HG03558 (cell line): ENCODE results near the gene IL20RB.

Experiments used
- ATAC-seq: cut with Tn5 transposase; IDR thresholded peaks from one replicate; pipeline ENCODE4 v1.9.1; 2021; ENCODE audit warnings: moderate number of reproducible peaks; ENCODE audit not compliant: unreplicated experiment; ENCODE audit errors: extremely low read depth

IL20RB gene

DNA sequence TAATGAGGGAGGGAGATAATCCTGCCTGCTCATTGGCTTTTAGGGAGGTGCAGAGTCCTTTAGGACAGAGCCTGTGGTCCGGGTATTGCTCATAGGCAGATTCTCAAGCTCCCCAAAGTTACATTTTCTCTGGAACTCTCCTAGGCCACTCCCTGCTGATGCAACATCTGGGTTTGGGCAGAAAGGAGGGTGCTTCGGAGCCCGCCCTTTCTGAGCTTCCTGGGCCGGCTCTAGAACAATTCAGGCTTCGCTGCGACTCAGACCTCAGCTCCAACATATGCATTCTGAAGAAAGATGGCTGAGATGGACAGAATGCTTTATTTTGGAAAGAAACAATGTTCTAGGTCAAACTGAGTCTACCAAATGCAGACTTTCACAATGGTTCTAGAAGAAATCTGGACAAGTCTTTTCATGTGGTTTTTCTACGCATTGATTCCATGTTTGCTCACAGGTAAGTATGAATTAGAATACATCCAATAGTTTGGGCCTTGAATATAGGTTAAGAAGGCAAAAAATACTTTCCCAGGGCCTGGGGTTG, at the start of gene IL20RB:
Gene IL20RB, plus strand, starts transcription at position 233 of the 538 bp plus-strand sequence. Its CDS starts 131 bp downstream, at position 364.
- no peak for ATAC-seq

DNA sequence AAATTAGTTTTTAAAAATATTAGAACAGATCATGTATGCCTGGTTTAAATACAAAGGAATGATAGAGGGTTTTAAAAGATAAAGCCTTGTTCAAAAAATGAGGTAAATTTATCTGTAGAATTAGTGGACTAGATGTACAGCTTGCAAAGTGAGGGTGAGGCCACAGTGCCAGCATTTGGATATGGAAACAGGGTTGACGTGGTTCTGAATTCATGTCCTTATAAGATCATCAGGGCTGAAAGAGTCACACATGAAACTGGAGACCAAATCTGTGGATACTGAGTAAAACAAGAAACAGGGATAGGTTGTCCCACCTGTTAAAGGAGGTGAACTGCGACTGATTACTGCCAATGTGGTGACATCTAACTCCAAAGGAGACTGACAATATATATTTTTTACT, 49.5 kb upstream of the IL20RB start:
- no peak for ATAC-seq

DNA sequence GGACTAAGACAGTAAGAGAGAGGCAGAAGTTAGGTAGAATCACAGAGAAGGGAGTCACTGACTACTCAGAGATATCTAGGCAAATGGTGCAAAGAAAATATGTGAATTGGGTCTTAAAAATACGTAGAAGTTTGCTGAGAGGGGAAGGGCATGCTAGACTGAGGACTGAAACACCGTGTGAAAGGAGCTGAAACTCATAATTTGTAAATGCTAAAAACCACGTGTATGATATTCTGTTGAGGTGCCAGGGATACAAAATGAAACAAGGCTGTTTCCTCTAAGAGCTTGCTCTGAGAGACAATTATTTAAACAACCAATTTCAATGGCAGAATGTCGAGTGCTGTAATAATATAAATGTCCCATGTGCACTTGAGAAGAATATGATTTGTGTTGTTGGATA, 48.6 kb upstream of the IL20RB start:
- no peak for ATAC-seq

- ATAC-seq: no peak
Measured at GRCh38 chr3:136910697-136911096, 47.1 kb upstream of the IL20RB start.

GRCh38 chr3:136913168-136913567, 44.6 kb upstream of the IL20RB start:
- ATAC-seq: no peak

DNA sequence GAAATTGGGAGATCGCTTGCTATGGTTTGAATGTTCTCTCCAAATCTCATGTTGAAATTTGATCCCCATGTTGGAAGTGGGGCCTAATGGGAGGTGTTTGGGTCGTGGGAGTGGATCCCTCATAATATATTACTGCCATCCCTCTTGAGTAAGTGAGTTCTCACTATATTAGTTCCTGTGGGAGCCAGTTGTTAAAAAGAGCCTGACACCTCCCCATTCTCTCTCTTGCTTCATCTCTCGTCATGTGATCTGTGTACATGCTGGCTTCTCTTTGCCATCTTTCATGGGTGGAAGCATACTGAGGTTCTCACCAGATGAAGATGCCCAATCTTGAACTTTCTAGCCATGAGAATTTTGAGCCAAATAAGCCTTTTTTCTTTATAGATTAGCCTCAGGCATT, 43.0 kb upstream of the IL20RB start:
- no peak for ATAC-seq

DNA sequence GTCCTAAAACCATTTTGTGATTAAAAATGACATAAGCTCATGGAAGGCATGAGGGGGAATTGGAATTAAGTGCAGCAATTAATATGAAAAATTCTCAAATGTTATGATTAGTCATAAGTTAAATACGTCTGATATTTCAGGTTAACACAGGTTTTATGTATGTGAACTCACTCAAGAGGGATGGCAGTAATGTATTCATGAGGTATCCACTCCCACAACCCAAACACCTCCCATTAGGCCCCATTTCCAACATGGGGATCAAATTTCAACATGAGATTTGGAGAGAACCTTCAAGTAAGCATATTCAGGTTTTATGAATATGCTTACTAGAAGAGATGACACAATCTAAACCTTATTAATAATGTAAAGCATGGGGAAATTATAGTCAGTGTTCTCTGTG, 41.6 kb upstream of the IL20RB start:
- no peak for ATAC-seq

DNA sequence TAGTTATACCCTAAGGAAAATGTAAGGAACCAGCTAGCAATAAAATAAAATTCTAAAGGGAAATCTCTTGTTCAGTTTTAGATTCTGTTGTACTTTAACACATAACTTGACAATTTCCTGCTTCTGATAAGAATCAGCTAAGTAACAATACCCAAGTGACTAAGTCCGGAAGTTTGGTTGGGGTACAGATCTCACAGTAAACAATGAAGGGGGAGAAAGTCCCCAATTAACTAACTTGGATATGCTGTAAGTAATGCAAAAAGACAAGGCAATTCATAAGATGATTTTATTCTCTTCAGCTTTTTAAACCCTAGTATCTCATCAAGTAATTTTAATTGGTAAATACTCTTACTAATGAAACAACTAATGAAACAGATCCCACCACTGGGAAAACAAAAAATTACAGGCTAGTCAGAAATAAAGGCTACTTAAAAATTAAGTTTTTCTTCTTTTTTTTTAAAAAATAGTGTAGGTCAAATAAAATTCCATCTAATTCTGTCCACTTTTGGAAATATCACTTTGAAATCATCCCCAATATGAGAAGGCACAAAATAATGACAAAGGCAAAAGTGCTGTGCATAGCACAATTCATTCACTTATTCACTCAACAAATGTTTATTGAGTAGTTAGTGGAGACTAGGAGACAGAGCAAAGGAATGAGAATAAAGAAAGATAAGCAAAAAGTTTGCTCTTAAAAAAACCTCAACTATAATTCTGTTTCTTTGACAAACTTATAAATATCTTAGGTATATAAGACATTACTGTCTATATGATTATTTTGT, 37.8 kb upstream of the IL20RB start:
- no peak for ATAC-seq

DNA sequence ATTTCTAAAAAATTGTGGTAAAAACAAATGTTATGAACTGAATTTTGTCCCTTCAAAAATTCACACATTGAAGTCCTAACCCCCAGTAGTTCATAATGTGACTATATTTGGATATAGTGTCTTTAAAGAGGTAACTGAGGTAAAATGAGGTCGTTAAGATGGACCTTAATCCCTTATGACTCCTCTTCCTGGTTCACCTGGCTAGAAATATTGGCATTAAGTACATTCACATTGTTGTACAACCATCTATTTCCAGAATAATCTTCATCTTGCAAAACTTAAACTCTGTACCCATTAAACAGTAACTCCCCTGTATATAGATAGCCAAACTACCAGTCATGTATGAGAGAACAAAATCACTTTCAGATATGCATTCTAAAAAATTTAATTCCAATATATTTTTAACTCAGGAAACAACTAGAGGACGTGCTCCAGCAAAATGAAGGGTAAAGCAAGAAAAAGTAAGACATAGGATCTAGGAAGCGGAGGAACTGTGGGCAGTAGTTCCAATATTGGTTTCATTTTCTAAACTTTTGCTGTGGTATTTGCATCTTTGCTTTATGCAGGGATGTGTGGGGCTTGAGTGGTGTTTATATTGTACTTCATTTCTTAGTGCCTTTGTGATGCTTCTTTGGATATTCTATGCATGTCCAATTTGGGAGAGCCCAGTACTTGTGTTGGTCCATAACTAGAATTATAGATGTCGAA, 36.7 kb upstream of the IL20RB start:
- no peak for ATAC-seq

DNA sequence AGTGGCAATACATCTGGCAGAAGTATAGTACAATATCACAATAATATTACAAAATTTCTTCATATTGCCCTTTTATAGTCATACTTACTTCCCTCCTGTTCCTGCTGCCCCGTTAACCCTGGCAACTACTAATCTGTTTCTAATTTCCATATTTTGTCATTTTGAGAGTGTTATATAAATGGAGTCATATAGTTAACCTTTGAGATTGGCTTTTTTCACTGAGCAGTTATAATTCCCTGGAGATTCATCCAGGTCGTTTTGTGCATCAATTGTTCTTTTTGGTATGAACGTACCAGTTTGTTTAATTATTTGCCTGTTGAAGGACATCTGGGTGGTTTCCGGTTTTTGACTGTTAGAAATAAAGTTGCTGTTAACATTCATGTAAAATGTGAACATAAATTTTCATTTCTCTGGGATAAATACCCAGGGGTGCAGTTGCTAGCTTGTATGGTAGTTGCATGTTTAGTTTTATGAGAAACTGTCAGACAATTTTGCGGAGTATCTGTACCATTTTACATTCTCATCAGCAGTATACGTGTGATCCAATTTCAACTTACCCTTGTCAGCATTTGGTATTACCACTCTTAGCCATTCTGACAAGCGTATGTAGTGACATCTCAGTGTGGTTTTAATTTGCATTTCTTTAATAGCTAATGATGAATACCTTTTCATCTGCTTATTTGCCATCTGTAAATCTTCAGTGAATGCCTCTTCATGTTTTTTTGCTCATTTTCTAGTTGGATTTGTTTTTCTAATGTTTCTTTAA, 32.2 kb upstream of the IL20RB start:
- no peak for ATAC-seq

DNA sequence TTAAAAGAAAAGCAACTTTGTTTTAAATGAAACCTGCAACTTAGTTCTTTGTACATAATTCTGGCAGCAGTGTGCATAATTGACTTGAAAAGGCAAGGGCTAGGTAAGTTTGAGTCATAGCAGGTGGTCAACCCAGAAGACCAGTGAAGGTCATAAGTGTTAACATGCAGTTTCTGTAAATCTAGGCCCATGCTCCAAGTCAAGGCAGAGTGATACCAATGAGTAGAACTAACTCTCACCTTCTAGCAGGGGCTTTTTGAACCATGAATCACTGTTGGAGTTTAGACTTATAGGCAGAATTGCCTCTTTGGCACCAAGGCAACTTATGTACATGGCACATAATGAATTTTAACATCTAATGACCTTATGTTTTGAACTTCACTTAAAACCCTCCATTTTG, 29.5 kb upstream of the IL20RB start:
- no peak for ATAC-seq

DNA sequence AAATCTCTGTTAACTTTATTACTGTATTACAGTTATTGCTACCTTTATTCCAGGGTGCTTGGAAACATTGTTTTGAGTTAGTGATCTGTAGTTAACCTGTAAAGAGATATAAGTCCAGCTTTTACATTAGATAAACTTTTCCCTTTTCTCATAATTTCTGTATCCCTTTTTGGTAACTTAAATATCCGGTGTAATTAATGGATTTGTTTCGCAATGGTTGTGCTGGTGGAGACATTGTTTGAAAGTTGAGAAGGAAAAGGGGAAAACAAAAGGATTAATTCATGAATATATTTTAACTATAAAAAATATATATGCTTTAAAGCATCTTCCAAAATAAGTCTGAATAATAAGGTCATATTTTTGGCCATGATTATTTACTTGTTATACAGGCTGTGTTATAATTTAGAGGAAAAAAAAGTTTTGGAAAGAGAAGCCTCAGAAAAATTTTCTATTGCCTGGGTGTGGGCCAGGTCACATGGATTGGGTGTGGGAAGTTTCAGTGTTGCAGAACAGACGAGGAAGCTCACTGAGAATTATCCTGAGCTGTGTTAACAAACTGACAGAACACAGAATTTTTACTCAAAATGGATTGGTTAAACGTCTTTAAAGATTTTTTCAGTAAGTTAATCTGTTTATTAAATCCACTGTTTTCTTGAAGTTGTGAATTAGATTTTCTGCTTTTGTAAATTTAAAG, 27.7 kb upstream of the IL20RB start:
- ATAC-seq: no peak

DNA sequence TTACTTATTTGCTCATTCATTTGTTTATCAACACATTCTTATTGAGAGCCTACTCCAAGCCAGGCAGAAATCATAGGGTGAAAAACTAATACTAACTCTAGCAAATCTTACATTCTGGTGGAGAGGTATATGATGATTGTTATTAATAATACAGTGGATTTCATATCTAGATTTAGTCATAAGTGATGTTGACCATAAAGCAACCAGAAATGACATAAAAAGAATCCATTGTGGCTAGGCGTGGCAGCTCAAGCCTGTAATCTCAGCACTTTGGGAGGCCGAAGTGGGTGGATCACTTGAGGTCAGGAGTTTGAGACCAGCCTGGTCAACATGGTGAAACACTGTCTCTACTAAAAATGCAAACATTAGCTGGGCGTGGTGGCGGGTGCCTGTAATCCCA, 26.2 kb upstream of the IL20RB start:
- no peak for ATAC-seq

DNA sequence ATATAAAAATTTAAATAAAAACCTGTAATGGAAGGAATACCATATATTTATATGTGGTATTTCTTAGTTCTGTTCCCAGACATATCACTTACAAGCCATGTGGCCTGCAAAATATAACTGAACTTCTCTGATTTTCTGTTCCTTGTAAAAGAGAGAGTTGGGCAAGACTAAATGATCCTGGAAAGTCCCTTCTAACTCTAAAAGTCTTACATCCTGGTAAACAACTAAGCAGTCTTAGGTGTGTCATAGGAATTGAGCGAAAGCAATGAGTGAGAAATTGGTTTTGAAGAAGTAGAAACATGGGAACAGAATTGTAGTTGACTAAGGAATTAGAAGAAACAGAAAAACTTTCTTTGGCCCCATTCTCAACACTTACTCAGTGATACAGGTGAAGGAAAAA, 25.3 kb upstream of the IL20RB start:
- ATAC-seq: no peak

DNA sequence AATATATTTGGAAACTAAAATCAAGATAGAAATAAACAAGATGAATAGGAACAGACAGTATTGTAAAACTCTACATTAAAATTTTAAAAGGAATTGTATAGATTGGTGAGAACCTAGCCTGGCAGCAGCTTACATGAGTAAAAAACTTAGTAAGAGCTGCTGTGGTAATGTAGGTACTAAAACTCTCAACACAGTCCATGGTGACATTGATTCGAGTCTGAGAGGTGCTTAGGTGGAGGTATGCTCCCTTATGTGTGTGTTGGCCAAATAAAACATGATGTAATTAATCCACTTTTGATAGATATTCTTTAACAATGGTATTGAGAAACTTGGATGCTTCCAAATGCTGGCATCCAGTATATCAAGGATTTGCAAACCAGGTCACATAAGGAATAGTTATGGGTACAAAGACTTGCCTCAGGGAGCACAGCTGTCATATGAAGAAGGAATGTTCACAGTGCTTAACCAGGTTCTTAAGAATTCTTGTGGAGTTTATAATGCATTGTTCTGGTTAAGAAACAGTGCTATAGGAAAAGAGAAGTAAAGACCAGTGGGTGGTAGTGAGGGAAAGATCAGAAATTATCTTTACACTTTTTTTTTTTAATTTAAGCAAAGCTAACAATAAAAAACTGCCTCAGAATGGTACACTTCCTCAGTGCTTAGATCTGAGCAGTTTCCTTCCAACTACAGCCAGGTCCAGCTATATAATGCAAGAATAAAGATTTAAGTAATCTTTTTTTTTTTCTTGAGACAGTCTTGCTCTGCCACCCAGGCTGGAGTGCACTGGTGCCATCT, 24.6 kb upstream of the IL20RB start:
- ATAC-seq: no peak

DNA sequence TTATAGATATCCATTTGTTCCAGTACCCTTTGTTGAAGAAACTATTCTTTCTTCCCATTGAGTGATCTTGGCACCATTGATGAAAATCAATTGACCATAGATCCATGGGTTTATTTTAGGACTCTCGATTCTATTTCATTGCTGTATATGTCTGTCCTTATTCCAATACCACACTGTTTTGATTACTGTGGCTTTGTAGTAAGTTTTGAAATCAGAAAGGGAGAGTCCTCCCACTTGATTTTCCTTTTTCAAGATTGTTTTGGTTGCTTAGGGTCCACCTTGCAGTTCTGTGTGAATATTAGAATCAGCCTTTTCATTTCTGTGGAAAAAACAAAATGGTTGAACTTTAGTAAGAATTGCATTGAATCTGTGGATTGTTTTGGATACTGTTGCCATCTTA, 20.6 kb upstream of the IL20RB start:
- no peak for ATAC-seq

GRCh38 chr3:136937851-136938250, 19.9 kb upstream of the IL20RB start:
- no peak for ATAC-seq

GRCh38 chr3:136938334-136938733, 19.4 kb upstream of the IL20RB start:
- no peak for ATAC-seq

- ATAC-seq: no peak
Measured at GRCh38 chr3:136939489-136939888, 18.3 kb upstream of the IL20RB start.

- ATAC-seq: no peak
Measured at GRCh38 chr3:136942803-136943202, 15.0 kb upstream of the IL20RB start.
